Stimulated activated CD4-positive, alpha-beta T cell treated with anti-CD3 and anti-CD28 coated beads, Interleukin-12 subunit alpha, Interleukin-12 subunit beta, amount 100 ng/mL, for 24 hours (primary cell): Measurements from ENCODE around the gene NAALADL1.
A peak's percentile ranks its signal among the peaks of the same experiment; 100 is the strongest.
"Not testable (repeated sequence)": the region's sequence is repeated elsewhere in the genome, so short reads cannot be mapped to it uniquely, and the experiment has no call there.

Experiments used
- DNase-seq, 2 experiments: peaks; one replicate each; pipeline ENCODE4 v3.0.0-alpha.2; 2020; ENCODE audit warnings: low read depth in 2 of 2

NAALADL1 gene

DNA sequence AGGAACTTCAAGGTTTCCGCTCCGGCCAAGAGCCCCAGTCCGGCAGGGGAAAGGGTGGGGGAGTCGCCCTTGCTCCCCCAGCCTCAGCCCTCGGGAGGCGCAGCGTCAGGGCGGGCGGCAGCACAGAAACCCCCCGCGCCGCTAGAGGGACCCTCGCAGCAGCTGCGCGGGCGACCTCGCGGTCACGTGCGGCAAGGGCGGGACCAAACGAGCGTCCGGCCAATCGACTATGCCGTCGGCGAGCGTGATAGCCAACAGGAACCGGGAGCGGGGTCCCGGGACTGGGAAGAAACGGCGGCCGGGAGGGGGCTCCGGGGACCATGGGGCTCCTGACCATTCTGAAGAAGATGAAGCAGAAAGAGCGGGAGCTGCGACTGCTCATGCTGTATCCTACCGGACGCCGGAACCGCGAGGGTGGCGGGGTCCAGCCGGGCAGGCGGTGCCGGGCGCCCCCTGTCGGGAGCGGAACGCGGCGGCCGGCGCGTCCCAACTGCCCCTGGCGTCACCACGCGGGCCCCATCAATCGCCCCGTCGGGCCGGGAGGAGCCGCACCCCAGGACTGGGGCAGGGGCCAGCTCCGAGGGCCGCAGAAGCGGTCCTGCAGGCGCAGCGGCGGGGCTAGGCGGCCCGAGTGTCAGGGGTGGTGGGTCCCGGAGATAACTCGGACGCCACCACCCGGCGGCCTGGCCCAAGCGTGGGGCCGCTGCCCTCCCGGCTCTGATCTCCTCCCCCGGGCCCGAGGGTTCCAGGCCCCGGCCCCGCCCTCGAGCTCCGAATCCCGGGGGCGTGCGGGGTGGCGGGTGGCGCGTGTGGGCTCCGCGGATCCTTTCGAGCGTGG is 44.2 kb downstream of the NAALADL1 start, which contains the start of gene ARL2:
ARL2 (plus strand) TSS at position 273 of the 838 bp plus-strand sequence; CDS start at position 321, 48 bp downstream.
- DNase-seq, result peak; percentile 76 to 82

DNA sequence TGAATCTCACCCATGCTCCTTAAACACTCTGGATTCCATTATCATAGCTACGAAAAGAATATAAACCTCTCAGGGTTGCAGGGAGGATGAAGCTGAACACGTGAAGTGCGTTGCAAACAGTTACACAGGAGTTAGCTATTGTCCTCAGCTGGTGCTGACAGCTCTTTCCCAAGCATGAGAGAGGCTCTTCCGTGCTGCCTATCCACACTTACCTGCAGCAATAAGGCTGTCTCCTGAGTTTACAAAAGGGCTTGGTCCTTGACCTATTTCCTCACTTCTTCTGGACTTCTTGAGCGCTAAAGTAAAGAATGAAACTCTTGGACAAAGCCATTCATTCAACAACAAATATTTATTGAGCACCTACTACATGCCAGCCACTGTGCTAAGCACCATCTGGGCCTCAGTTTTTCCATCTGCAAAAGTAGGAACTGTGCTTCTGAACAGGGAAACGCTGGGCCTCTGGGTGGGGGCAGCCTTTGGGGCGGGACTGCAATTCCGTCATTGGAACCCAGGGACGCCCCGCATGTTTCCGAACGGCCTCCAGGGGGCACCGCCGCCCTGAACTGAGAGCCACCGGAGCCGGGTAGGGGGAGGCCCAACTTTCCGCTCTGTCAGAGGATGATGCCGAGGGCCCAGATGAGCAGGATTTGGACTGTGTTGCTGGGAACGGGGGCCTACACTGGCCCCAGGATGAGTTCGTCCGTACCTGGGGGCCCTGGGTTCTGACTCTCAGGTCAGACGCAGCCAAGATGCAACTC is 45.0 kb downstream of the NAALADL1 start:
- DNase-seq, result peak; percentile 83 to 91

DNA sequence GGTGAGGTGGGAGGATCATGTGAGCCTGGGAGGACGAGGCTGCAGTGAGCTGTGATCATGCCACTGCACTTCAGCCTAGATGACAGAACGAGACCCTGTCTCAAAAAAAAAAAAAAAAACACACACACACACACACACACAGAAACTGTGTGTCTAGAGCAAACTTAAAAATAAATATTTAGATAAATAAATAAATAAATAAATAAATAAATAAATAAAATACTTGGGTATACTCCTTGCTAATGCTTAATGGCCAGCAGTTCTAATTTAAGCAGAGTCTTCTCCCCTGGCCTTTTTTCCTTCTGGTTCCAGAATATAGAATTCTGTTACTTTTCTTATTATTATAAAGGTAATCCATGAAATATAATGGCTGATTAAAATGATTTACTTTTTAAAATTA is 49.5 kb downstream of the NAALADL1 start:
- no peak for DNase-seq

DNA sequence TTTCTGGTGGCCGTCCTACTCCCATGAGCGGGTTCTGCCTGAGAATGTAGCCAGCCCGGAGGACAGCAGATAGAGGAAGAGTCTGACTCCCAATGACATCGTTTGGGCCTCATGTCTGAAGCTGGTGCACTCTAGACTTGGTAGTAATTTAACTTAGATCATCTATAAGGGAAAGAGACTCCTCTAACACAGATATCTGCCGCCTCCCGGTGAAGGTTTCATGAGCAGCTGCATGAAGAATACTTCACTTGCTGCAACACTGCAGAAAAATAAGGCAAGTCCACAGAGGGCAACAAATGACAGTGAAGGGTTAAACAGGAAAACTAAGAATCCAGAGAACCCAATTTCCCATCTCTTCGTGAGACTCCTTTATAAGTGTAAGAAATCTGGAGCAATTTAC is 50.3 kb downstream of the NAALADL1 start:
- no peak for DNase-seq

DNA sequence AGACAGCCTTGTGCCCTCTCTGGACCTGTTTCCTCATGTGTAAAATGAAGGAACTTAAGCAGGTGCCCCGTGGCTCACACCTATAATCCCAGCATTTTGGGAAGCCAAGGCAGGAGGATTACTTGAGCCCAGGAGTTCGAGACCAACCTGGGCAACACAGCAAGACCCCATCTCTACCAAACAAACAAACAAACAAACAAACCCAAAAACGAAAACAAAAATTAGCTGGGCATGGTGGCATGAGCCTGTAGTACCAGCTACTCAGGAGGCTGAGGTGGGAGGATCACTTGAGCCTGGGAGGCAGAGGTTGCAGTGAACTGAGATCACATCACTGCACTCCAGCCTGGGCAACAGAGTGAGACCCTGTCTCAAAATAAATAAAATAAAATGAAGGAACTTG is 54.4 kb downstream of the NAALADL1 start:
- not testable (repeated sequence) for DNase-seq

DNA sequence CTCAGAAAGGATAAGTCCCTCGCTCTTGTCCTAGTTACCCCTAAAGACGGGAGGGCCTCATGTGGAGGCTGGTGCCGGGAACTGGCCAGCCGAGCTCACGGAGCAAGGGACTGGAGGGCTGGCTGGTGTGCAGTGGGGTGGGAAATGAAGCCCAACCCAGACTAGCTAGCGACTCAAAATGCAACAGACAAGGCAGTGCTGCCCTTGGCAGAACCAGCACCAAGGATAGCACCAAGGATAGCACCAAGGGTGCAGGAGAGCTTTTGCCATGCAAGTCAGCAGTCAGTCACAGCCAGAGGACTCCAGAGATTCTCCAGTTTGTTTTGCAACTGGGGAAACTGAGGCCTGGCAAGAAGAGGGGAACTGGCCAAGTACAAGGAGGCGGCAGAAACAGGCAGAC is 55.1 kb downstream of the NAALADL1 start:
- no peak for DNase-seq

DNA sequence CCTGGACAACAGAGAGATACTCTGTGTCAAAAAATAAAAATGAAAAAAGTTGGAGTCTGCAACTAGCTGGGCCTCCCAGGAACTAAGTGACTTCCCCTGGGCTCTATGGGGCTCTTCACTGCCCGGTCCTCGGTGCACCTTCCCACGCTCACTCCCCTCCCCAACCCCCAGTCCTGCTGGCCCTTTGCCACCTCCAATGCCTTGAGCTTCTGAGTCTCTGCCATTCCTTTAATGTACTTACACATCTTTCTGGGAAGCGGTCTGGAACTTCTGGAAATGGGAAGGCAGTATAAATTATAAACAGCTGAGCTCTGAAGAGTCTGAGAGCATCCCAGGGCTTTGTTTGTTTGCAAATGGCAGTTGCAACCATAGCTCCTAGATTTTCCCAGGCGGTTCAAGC is 55.6 kb downstream of the NAALADL1 start:
- no peak for DNase-seq

DNA sequence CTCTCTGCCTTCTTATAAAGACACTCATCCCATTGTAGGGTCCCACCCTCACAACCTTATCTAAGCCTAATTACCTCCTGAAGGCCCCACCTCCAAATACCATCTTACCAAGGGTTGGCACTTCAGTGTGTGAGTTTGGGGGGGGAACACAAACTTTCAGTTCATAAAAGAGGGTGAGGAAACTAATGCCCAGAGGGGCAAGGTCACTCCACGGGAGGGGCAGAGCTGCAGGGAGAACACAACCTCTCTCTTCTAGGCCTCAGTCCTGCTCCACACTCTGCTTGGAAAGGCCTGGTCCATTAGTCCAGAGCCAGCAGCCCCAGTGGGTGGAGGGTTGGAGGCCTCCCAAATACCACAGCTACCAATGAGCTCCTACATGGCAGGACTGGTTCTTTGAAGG is 58.9 kb downstream of the NAALADL1 start:
- no peak for DNase-seq

DNA sequence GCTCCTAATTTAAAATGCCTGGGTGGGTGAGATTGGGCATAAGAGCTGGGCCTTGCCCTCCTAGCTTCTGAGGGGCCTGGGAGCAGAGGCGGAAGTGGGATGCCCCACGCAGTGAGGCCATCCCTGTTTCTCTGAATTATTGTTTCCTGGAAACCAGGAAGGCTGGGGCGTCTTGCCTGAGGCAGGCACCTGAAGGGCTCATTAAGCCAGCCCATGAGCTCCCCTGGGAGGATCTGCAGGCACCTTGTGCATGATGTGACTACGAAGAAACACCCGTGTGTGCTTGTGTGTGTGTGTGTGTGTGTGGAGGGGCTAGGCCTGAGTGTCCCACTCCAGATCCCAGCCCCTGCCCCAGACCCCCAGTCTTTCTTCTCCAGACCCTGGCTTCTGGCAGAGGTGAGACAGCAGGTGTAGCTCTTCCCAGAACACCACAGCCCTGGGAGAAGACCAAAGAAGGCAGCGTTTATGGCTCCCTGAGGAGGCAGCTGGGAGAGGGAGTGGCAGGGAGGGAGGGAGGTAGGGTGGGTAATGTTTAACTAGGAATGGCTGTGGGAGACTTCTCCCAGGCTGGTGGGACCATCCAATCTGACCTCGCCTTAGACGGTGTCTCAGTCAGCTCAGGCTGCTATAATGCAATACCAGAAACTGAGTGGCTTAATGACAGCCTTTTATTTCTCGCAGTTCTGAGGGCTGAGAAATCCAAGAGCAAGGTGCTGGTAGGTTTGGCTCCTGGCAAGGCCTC is 59.5 kb downstream of the NAALADL1 start:
- no peak for DNase-seq

DNA sequence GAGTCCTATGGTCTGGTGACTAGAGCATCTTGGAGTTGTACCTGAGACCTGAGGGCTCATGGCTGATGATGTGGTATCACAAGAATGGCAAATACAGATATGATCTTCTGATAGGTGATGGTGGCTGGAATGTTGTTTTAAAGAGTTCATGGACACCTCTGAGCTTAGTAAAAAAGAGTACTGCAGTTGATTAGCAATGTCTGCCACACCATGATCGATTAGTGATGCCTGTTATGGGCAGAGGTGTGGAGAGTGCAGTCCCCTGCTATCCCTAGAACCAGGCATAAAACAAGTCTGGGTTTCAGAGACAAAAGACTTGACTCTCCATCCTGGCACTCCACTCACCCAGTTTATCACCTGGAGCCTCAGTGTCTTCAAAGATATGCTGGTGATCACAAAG is 60.2 kb downstream of the NAALADL1 start:
- DNase-seq, result no peak

DNA sequence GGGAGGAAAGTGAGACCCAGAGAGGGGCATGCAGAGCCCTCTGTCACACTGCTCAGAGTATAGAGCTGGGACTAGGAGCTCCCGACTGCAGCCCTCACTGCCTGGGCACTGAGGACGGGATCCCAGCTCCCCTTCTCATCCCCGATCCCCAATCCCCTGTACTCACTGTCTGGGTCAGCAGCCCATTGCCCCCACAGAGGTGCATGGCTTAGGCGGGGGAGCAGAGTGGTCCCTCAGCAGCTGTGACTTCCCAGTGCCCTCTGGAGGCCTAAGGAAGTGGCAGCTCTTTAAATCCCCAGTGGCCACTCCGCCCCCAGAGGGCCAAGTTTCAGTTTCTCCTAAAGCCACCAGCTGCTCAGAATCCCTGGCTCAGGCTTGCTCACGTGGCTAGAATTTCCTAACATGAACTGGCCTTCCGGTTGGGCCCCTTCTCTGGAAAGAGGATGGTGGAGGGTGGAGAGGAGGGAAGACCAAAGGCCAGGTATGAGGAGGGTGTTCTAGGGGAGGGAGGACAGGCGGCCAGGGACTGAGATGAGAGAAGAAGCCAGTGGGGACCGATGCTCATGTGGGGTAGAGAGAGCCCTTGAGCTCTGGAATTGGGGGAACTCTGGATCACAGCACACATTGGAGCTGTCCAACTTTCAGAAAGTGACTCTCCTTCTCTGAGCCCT is 61.5 kb downstream of the NAALADL1 start, which contains the start of gene BATF2:
BATF2 (minus strand) TSS at position 262 of the 671 bp plus-strand sequence; CDS start at position 205, 57 bp downstream.
- DNase-seq, result no peak

DNA sequence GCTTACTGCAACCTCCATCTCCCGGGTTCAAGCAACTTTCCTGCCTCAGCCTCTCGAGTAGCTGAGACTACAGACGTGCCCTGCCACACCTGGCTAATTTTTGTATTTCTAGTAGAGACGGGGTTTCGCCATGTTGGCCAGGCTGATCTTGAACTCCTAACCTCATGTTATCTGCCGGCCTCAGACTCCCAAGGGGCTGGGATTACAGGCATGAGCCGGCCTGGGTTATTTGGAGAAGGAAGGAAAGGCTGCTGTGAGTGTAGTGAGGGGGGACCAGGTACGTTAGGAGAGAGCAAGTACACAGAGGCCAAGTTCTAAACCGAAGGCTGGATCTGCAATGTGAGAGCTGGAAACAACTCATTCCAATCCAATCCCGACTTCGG is 62.0 kb downstream of the NAALADL1 start:
- no peak for DNase-seq
